Activated CD4-positive, alpha-beta T cell treated with anti-CD3 and anti-CD28 coated beads for 24 hours (primary cell): Measurements from ENCODE around the gene SORBS2.

Experiments
- DNase-seq, 2 donors: peaks; one replicate each; pipeline ENCODE4 v3.0.0-alpha.2; 2020; ENCODE audit warnings: low read depth in 2 of 2

The SORBS2 gene

GRCh38 chr4:185638548-185639301 lies 173.3 kb downstream of the SORBS2 start:
- no peak for DNase-seq

DNA sequence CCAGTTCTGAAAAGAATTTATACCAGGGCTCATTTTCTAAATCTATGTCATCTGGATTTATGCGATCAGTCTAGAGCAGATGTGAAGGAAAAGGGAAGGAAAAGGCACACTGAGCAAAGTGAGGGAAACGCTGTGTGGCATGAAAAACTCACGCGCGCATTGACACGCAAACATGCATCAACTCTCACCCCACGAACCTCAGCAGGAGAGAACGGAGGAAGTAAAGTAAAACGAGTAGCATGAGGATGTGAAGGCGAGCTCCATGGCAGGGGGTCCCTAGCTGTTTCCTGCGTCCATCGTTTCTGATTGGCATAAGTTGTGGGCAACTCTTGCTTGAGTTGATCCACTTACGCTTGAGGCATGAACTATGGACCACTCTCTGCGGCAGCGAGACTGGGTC lies 173.9 kb downstream of the SORBS2 start:
- no peak for DNase-seq

GRCh38 chr4:185637163-185637875 lies 174.7 kb downstream of the SORBS2 start:
- no peak for DNase-seq

- no peak for DNase-seq
Observed at GRCh38 chr4:185634066-185634652, 177.8 kb downstream of the SORBS2 start.

GRCh38 chr4:185626798-185627197 lies 185.2 kb downstream of the SORBS2 start:
- no peak for DNase-seq

- DNase-seq = no peak
Observed at GRCh38 chr4:185625503-185625902, 186.5 kb downstream of the SORBS2 start.

DNA sequence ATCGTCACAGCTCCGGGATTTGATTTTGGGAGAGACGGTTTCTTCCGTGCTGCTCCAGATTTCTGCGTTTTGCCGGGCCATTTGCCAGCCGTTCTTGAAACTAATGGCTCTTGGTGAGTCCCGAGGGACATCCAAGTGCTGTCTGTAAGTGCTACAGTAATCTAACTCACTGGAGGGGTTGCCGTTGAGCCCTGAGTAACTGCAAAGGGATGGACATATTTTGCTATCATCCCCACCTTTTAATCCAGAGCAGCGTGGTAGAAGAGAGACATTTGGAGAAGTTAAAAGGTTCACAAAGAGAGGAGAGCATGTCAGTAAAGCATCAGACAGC lies 187.8 kb downstream of the SORBS2 start:
- no peak for DNase-seq

DNA sequence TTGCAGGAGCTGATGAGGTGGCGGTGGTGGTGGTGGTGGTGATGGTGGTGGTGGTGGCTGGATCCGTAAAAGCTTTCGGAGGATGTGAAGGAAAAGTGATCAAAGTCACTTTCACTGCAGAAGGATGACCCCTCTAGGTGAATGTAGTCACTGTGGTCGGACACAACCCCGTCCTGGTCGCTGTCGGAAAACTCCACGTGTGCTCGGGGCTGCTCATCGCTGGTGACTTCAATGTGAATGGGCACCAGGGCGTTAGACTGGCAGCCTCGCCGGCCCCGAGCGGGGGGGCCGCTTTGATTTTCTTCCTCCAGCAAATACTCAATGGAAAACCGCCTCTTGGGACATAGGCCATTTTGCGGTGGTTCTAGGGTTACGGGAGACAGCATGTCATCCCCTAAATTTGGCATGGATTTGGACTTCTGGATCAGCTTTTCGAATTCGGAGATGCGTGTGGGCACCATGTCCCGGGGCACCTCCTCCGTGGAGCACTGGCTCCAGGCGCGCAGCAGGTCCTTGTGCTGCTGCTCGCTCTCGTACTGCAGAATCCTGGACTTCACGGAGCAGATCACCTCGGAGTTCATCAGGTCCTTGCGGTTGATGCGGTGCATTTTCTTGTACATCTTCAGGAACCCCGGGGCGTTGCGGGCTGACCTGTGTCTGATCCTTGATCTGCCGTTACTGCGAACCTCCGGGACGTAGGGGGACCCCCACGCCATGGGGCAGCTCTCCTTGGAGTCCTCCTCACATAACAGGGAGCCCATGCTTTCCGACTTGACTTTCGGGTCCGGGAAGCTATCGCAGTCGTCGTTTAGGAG lies 188.3 kb downstream of the SORBS2 start:
- DNase-seq = no peak

GRCh38 chr4:185608185-185608584 lies 203.8 kb downstream of the SORBS2 start:
- DNase-seq = no peak

GRCh38 chr4:185602397-185602796 lies 209.6 kb downstream of the SORBS2 start:
- DNase-seq = no peak

DNA sequence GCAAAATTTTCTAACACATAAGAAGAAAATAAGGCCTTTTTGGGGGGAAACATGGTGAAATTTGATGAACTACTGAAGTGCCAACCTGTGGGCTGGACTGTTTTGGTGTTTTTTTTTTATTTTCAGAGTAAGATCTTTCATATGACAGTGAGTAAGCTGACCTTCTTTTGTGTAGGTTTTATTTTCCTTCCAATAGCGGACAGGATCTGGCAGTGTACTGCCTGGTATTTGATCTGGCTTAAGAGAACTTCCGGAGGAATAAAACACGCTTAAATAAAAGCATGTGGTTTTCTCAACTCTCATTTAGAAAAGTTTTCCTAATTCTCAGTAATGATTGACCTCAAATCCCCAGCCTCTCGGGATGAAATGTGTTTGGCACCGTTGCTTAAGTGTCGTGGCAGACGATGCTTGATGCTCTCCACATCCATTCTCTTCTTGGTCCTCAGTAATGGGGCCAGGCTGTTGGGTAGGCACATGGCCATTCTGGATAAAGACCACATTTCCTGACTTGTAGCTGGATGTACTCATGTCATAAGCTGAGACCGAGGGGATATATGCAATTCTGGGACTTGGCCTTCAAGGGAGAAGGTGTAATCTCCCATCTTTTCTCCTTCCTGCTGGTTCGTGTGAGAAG lies 211.1 kb downstream of the SORBS2 start:
- no peak for DNase-seq

- no peak for DNase-seq
Observed at GRCh38 chr4:185599553-185600243, 212.3 kb downstream of the SORBS2 start.

DNA sequence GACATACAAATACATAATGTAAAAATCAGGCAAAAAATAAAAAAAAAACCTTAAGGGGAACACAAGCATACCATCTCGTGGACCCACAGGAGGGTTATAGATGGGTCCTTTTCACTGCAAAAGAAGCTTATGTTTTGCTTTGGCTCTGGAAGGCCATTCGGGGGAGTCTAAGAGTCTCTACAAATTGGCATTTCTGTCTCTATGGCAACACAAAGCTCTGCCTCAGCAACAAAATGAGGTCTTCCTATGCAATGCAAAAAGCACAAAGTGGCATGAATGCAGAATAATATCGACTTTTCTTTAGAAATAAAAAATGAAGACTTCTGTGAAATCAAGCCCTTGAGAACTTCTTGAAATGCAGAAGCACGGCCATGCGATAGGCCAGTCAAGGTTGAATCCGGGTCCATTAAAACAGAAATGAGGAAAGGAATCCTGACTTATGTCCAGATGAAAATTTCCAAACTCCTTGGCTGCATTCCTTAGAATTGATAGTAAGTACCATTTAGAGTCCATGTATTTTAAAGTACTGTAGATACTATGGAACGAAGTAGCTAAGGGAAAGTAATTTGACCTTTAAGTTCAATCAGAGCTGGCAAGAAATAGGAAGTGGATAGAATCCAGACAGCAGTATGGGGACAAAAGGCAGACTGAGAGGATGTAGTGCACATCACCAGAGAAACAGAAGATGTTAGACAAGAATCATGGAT lies 213.0 kb downstream of the SORBS2 start:
- DNase-seq = no peak

- peak; percentile 51 to 56 for DNase-seq
Observed at GRCh38 chr4:185597532-185598188, 214.3 kb downstream of the SORBS2 start.

DNA sequence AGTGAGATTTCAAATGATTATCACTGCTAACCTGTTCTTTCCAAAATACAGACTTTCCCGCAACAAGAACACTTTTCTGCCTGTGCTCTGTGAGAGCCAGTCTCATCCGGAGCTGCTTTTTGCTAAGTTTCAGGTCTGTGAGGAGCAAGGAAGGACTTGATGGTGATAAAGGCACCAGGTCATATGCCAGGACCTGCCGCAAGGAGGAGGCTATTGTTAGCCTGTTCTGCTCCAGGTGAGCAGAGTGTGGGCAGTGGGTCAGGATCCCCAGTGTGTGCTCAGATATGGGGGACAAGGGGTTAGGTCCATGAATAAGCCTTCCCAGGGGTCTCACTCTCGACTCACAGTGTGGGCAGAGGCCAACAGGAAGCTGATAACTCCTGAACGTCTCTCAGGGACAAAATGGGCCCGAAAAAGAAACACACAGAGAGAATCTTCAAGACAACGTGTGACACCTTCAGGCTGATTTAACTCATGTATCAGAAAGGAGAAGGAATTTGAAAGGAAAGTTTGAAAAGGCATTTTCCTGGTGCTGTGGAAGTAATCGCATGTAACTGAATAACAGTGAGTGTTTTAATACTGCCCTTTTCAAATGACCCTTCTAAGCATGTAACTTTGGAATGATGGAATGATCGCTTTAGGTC lies 219.0 kb downstream of the SORBS2 start:
- no peak for DNase-seq

DNA sequence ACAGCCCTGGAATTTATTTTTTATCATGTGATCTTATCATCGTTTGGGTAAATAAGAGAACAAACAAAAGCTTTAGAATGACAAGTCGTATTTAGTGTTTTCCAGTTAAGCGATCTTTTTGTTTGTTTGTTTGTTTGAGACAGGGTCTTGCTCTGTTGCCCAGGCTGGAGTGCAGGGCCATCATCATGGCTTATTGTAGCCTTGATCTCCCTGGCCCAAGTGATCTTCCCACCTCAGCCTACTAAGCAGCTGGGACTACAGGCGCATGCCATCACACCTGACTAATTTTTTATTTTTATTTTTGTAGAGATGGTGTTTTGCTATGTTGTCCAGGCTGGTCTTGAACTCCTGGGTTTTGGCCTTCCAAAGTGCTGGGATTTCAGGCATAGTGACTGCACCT lies 219.6 kb downstream of the SORBS2 start:
- no peak for DNase-seq

DNA sequence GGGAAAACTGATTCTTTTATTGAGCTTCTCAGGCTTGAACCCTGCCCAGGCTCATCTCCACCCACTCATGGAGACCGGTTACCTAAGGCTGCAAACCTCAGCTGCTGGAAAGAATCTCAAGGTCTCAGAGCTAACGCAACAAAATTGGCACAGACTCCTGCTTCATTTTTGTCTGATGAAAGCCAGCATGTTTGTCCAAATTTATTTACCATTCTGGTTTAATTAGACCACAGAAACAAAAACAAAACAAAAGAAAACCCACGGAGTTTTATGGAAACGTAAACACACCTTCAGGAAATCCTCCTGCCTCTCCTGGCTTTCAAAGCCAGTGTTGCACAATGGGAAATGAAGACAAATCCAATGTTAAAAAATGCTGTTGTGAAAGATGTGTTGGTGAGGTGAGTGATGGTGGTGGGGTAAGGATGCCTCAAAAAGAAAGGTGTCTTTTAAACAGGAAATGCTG lies 220.3 kb downstream of the SORBS2 start:
- no peak for DNase-seq

DNA sequence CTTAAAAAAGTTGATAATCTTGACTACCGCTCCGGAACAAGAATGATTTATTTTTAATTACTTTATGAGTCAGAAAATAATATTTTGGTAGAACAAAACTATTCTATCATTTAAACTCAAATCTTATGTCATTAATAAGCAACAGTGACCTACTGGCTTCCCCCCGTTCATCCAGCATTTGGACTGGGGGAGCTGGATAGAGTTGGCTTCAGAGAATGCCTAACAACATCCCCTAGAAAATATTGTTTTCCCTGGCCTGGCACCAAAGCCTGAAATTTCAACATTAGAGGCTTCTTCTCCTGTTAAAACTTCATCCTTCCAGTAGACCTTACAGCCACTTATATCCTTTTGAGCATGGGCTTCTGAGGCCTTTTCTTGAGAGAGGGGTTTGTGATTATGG lies 221.0 kb downstream of the SORBS2 start:
- no peak for DNase-seq

- no peak for DNase-seq
Observed at GRCh38 chr4:185589067-185589836, 222.7 kb downstream of the SORBS2 start.
